HG03103 (cell line): ENCODE data around the gene NFIB.

Source experiments
- ATAC-seq: cut with Tn5 transposase; IDR thresholded peaks from one replicate; pipeline ENCODE4 v1.9.1; 2021; ENCODE audit warnings: low read depth; ENCODE audit not compliant: unreplicated experiment

Gene NFIB

GRCh38 chr9:14092344-14092743, 221.6 kb downstream of the NFIB start:
- no peak for ATAC-seq

- no peak for ATAC-seq
These were observed 224.7 kb downstream of the NFIB start for GRCh38 chr9:14089051-14089803.

GRCh38 chr9:14087576-14087975, 226.4 kb downstream of the NFIB start:
- no peak for ATAC-seq

- no peak for ATAC-seq
These were observed 227.4 kb downstream of the NFIB start for GRCh38 chr9:14086495-14086894.

DNA sequence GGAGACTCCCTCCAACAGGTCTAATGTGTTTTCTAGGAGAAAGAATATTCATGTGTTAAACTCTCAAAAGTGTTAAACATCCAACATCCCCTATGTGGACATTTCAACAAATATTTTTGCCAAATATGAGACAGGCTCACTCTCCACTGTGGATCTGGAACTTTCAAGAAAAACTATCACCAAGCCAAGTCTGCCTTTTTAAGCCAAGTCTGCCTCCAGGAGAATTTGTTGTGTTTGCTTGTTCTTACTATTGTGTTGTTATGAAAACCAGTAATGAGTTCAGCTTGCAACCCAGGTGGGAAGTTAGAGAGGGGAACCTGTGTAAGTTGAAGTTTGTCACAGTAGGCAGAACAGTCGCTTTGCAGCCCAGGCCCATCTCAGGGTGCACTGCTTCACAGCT, 228.1 kb downstream of the NFIB start:
- ATAC-seq, result no peak

DNA sequence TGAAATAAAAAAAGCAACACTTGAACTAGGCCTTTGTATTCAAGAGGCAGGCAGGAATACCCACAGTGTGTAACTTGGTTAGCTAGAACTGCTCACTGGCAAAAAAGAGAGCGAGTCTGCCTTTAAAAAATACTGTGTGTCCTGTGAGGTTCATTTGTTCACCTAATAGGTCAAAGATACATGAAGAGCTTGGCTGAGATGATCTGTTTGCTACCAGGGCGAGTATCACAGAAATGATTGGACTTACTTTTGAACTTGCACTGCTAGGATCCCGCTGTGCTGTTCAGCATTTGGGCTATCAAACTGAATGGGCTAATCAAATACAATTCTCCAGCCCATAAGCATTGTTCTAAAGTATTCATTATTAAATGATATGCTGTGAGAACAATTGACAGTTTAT, 229.1 kb downstream of the NFIB start:
- no peak for ATAC-seq

GRCh38 chr9:14083366-14083765, 230.6 kb downstream of the NFIB start:
- ATAC-seq, result no peak

DNA sequence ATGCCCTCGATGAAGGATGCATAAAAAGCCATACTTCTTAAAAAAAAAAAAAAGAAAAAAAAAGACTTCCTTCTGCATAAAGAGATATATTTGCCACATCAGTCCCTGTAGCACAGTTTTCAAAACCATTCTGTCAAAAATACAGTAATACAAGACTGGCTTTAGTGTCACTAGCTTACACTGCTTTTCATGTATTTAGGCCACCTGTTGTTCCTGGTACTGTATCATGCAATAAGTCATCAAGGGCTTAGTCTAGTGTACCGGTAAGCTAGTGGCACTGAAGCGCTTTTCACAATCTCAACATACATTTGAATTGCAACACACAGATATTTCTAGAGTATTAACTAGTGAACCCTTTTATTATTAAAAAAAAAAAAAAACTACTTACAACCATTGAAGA, 231.2 kb downstream of the NFIB start:
- no peak for ATAC-seq

DNA sequence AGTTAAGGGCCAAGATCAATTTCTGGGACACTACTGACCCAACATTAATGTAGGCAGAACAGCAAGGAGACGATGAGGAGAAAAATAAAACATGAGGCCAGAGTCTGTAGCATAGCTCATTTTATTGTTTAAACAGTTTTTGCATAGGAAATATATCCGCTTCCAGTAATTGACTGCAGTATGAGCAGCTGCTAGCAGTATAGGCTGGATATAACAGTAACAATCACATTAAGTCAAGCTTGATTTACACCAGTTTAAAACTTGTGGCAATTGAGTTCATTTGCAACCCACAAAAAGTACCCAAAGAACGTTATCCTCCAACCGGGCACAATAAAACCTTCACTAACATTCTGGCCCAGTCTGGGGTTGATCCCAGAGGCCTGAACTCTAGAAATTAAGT, 232.2 kb downstream of the NFIB start:
- no peak for ATAC-seq

DNA sequence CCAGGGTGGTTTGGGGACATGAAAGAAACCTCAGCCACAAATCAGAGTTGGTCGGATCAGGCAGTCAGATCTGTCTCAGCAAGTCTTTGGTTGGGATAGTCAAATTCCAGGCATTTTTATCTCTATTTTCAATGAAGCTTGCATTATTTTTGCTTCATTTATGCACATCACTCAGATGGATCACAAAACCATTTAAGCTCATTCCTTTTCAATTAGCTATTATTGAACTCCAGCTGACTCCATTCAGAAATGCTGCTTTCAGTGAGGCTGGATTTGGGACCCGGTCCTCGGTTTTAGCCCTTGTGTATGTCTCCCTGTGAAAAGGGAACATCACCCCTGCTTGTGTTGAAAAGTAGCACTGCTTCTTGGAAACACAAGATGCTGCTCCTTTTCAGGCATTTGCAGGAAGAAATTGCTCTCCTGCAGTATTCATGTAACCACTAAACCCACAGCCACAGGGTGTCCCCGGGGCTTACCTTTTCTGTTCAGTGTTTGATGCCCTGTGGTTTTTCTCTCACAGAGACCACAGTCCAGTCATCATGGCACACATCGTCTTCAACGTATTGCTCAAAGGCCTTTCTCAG, 232.9 kb downstream of the NFIB start:
- no peak for ATAC-seq

DNA sequence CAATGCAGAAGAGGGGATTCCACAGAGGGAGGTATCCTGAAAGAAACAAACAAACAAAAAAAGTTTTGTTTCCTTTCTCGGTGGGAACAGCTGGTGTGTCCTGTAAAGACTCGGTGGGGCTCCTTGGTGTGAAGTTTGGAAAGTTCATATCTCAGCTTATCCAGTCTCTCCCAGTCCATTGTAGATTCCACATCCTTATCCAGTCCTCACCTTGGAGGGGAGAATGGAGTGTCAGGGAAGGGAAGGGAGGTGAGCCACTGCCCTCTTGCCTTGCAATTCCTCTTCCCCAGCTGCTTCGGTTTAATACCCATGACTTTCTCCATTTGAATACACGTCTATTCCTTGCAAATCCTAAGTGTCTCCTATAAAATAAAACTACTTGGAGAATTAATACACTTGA, 234.5 kb downstream of the NFIB start:
- no peak for ATAC-seq

- no peak for ATAC-seq
These were observed 236.3 kb downstream of the NFIB start for GRCh38 chr9:14077672-14078071.

GRCh38 chr9:14075218-14075617, 238.7 kb downstream of the NFIB start:
- no peak for ATAC-seq

DNA sequence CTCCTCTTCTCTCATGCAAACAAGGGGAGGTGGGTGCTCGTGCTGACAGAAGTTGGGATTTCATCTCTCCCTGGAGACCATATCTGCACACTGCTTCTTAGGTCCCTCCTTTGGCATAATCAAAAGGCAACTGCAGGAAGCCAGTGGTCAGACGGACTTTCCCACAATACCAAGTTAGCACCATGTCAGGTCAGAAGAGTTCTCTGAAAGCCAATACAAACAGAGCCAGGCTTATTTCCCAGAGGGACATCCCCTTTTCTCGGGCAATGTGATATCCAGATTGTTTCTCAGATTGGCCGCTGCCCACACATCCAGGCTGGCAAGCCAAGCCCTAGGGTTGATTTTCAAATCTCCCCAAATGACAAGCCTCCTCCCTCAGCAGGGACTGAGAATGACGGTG, 241.1 kb downstream of the NFIB start:
- no peak for ATAC-seq

- ATAC-seq, result no peak
These were observed 242.5 kb downstream of the NFIB start for GRCh38 chr9:14071484-14071883.

- no peak for ATAC-seq
These were observed 245.3 kb downstream of the NFIB start for GRCh38 chr9:14068690-14069089.

DNA sequence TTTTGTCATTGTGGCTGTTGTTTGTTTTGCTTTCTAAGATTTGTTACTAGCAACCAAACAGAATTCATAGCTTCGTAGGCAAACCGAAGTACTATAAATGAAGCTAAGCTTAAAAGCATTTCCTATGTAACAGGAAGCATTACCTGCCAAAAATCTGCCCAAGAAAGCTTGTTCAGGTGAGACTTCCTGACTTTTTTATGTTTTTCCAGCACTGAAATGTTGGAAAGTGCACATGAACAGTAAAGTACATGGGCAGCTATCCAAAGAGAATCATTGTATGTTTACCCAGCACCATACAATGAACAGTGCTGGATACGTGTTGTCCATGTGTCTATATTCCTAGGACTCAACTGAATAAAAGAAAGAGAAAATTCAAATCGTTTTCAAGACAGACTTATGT, 247.1 kb downstream of the NFIB start:
- no peak for ATAC-seq

GRCh38 chr9:14066032-14066431, 247.9 kb downstream of the NFIB start:
- ATAC-seq, result no peak

- ATAC-seq, result no peak
These were observed 249.0 kb downstream of the NFIB start for GRCh38 chr9:14064940-14065339.

- ATAC-seq, result no peak
These were observed 250.2 kb downstream of the NFIB start for GRCh38 chr9:14063756-14064155.

DNA sequence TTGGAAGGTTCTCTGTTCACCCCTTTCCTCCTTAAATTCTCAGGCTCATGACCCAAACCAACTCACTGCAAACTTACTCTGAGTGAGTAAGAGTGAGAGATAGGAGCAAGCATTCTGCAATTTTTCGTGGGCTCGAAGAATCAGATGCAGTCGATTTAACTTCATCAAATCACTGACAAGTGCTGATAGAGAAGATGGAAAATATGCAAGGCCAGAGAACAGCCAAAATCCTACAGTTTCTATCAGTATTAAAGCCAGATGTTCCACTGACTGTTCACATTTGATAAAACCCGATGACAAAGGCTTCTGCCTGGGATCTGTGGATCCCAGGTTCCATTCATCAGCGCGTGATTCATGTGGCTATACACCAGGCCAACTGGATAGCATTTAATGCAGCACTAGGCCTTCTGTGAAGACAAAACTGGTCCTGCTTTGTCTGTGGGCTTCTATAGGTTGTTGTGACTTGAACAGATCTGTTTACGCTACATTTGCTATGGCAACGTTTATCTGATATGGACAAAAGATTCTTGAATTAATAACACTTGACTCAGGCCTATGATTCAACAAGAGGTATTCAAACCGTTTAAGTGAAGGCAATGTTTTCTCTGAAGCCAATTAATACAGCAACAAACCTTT, 251.2 kb downstream of the NFIB start:
- ATAC-seq, result no peak

DNA sequence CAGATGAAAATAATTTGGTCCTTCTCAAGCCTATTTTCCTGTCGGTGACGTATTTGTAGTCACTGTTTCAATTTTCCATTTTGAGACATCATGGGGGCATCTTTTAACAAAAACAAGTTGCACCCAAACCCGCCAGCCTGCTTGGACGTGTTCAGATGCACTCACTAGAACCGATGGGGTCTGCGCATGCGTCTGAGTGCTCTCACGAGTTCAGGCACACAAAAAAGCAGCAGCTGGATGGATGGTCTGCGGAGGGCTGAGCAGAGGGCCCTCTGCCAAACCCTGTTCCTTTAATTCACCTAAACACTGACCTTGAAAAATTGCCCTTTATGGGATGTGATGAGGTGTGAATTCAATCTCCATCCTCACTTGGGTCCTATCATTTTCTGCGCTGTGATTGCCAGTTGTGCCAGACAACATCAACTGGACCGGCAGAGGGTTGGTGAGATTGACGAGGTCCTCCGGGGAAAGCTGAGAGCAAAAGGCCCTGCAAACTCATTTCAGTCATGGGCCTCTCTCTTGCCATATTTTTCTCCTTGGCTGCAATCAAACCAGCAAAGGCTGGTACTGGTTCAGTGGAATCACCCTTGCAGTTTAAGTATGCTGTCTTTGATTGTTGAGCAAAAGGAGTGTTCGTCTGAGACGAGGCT, 251.9 kb downstream of the NFIB start:
- ATAC-seq, result no peak
